WERI-Rb-1 (cell line): ENCODE results near the gene CAV1.

Experiments
- DNase-seq: peaks from one replicate; pipeline ENCODE4 v3.0.0-alpha.2; 2020
- H3K27ac ChIP-seq: fragments of 250-450 bp; sonication (Bioruptor Pico); 2 replicates; pipeline ENCODE4 v1.5.1; 2020; ENCODE audit warnings: mild to moderate bottlenecking, moderate library complexity
- H3K27me3 ChIP-seq: fragments of 250-450 bp; sonication (Bioruptor Pico); 2 replicates; pipeline ENCODE4 v1.5.1; 2021; ENCODE audit warnings: mild to moderate bottlenecking, low read depth, moderate library complexity; ENCODE audit not compliant: insufficient read depth, severe bottlenecking
- H3K36me3 ChIP-seq: fragments of 250-450 bp; sonication (Bioruptor Pico); 2 replicates; pipeline ENCODE4 v1.5.1; 2020; ENCODE audit warnings: mild to moderate bottlenecking, moderate library complexity
- H3K4me3 ChIP-seq: 2 replicates; pipeline ENCODE4 v1.5.1; 2011; ENCODE audit warnings: low read depth, mild to moderate bottlenecking, control low read depth, low read length
- H3K9me3 ChIP-seq: fragments of 250-450 bp; sonication (Bioruptor Pico); 2 replicates; pipeline ENCODE4 v1.5.1; 2021; ENCODE audit warnings: mild to moderate bottlenecking, moderate library complexity; ENCODE audit not compliant: severe bottlenecking
- CTCF ChIP-seq: IDR thresholded peaks from 2 replicates; pipeline ENCODE4 v1.5.1; 2011; ENCODE audit warnings: low read depth, mild to moderate bottlenecking, control low read depth, inconsistent platforms, low read length

CAV1 gene

GRCh38 chr7:116569737-116570136, 44.9 kb downstream of the CAV1 start:
- H3K9me3 ChIP-seq: no peaks in the 10 kb centered on the region
- H3K27ac ChIP-seq: no peak overlapping the region
- no peaks in the 10 kb centered on the region for H3K36me3 ChIP-seq
- H3K4me3 ChIP-seq: no peak overlapping the region
- TF ChIP-seq CTCF: no peak
- H3K27me3 ChIP-seq: peaks cover 15% of the 10 kb centered on the region
- DNase-seq: no peak

- H3K27ac ChIP-seq: no peak overlapping the region
- H3K4me3 ChIP-seq: no peak overlapping the region
- H3K27me3 ChIP-seq: peaks cover 11% of the 10 kb centered on the region
- H3K36me3 ChIP-seq: no peaks in the 10 kb centered on the region
- TF ChIP-seq CTCF: no peak
- DNase-seq: no peak
- no peaks in the 10 kb centered on the region for H3K9me3 ChIP-seq
These were observed 45.5 kb downstream of the CAV1 start for GRCh38 chr7:116570306-116570705.

- Histone ChIP-seq H3K27ac (no peak overlapping the region), H3K9me3 (no peaks in the 10 kb centered on the region), H3K36me3 (no peaks in the 10 kb centered on the region), H3K4me3 (no peak overlapping the region), H3K27me3 (peaks cover 15% of the 10 kb centered on the region)
- TF ChIP-seq CTCF: no peak
- no peak for DNase-seq
These were observed 46.2 kb downstream of the CAV1 start for GRCh38 chr7:116571037-116571436.

GRCh38 chr7:116571552-116571951, 46.7 kb downstream of the CAV1 start:
- no peak for DNase-seq
- no peak for TF ChIP-seq CTCF
- Histone ChIP-seq H3K9me3 (no peaks in the 10 kb centered on the region), H3K4me3 (no peak overlapping the region), H3K36me3 (no peaks in the 10 kb centered on the region), H3K27me3 (peaks cover 14% of the 10 kb centered on the region), H3K27ac (no peak overlapping the region)

GRCh38 chr7:116572036-116572435, 47.2 kb downstream of the CAV1 start:
- Histone ChIP-seq H3K27ac (no peak overlapping the region), H3K9me3 (no peaks in the 10 kb centered on the region), H3K36me3 (no peaks in the 10 kb centered on the region), H3K27me3 (peaks cover 12% of the 10 kb centered on the region), H3K4me3 (no peak overlapping the region)
- DNase-seq: no peak
- TF ChIP-seq CTCF: no peak

GRCh38 chr7:116573541-116573940, 48.7 kb downstream of the CAV1 start:
- no peak for TF ChIP-seq CTCF

More at GRCh38 chr7:116573541-116573940, 48.7 kb downstream of the CAV1 start:
- H3K4me3 ChIP-seq: no peak overlapping the region
- no peaks in the 10 kb centered on the region for H3K36me3 ChIP-seq
- H3K27me3 ChIP-seq: peaks cover 12% of the 10 kb centered on the region
- no peaks in the 10 kb centered on the region for H3K9me3 ChIP-seq
- no peak for DNase-seq
- no peak overlapping the region for H3K27ac ChIP-seq
